Liver (tissue), 9 donors: ENCODE results near the gene NAA10. TPM values are rescaled to one million over a fixed set of nuclear protein-coding genes. Genes with fewer than 3 reads are reported as not detected.

Source experiments
- DNase-seq: peaks from one replicate; pipeline ENCODE4 v3.0.0-alpha.2; 2017; ENCODE audit warnings: low spot score
- H3K27ac ChIP-seq, 2 donors: one replicate each; pipeline ENCODE4 v1.7.0; 2013; ENCODE audit warnings: inconsistent platforms in 2 of 2, low read length in 2 of 2, control low read depth in 1 of 2, low read depth in 1 of 2, mild to moderate bottlenecking in 1 of 2
- H3K27me3 ChIP-seq, 4 donors: one replicate each; pipeline versions ENCODE4 v1.6.1 to v1.7.0; 2013; ENCODE audit warnings: low read length in 3 of 4, inconsistent platforms in 1 of 4, mild to moderate bottlenecking in 1 of 4, moderate library complexity in 1 of 4; ENCODE audit not compliant: control insufficient read depth in 4 of 4, insufficient read depth in 4 of 4
- H3K36me3 ChIP-seq, 4 donors: one replicate each; pipeline versions ENCODE4 v1.6.1 to v1.7.0; 2013; ENCODE audit warnings: low read length in 3 of 4, mild to moderate bottlenecking in 3 of 4, low read depth in 1 of 4, moderate library complexity in 1 of 4; ENCODE audit not compliant: control insufficient read depth in 4 of 4, insufficient read depth in 3 of 4
- H3K4me1 ChIP-seq, 4 donors: one replicate each; pipeline versions ENCODE4 v1.6.1 to v1.7.0; 2013; ENCODE audit warnings: low read length in 3 of 4, mild to moderate bottlenecking in 3 of 4, moderate library complexity in 1 of 4; ENCODE audit not compliant: control insufficient read depth in 4 of 4, insufficient read depth in 4 of 4
- H3K4me3 ChIP-seq, 3 donors: one replicate each; pipeline versions ENCODE4 v1.6.1 to v1.7.0; 2013; ENCODE audit warnings: low read length in 3 of 3, control low read depth in 1 of 3, low read depth in 1 of 3, mild to moderate bottlenecking in 1 of 3
- H3K9ac ChIP-seq, 2 donors: one replicate each; pipeline ENCODE4 v1.7.0; 2013; ENCODE audit warnings: low read length in 2 of 2, mild to moderate bottlenecking in 2 of 2, moderate library complexity in 2 of 2, control low read depth in 1 of 2, low read depth in 1 of 2
- H3K9me3 ChIP-seq, 4 donors: one replicate each; pipeline versions ENCODE4 v1.6.1 to v1.7.0; 2013; ENCODE audit warnings: low read length in 3 of 4; ENCODE audit not compliant: control insufficient read depth in 4 of 4
- EGR1 ChIP-seq, 2 donors: IDR thresholded peaks; 2 replicates each; pipeline ENCODE4 v1.6.1; 2016 to 2018; ENCODE audit warnings: antibody characterized with exemption in 2 of 2, low read depth in 2 of 2
- FOXA1 ChIP-seq: IDR thresholded peaks from 2 replicates; pipeline ENCODE4 v1.6.1; 2016; ENCODE audit warnings: antibody characterized with exemption
- FOXA2 ChIP-seq: IDR thresholded peaks from 2 replicates; pipeline ENCODE4 v1.6.1; 2016; ENCODE audit warnings: antibody characterized with exemption
- GABPA ChIP-seq, 2 donors: IDR thresholded peaks in 1 of 2; conservative IDR thresholded peaks in 1 of 2; 2 replicates each; pipeline ENCODE4 v1.6.1; 2016; ENCODE audit warnings: antibody characterized with exemption in 2 of 2, mild to moderate bottlenecking in 1 of 2, moderate library complexity in 1 of 2
- HNF4A ChIP-seq, 2 donors: conservative IDR thresholded peaks; 2 replicates each; pipeline ENCODE4 v1.6.1; 2016; ENCODE audit warnings: antibody characterized with exemption in 2 of 2, mild to moderate bottlenecking in 2 of 2
- HNF4G ChIP-seq: IDR thresholded peaks from 2 replicates; pipeline ENCODE4 v1.6.1; 2016; ENCODE audit warnings: antibody characterized with exemption
- JUND ChIP-seq, 2 donors: IDR thresholded peaks; 2 replicates each; pipeline ENCODE4 v1.6.1; 2016; ENCODE audit warnings: antibody characterized with exemption in 2 of 2
- MAX ChIP-seq: IDR thresholded peaks from 2 replicates; pipeline ENCODE4 v1.6.1; 2016; ENCODE audit warnings: antibody characterized with exemption
- NR2F2 ChIP-seq: IDR thresholded peaks from 2 replicates; pipeline ENCODE4 v1.6.1; 2016; ENCODE audit warnings: antibody characterized with exemption
- RAD21 ChIP-seq, 2 donors: IDR thresholded peaks; 2 replicates each; pipeline ENCODE4 v1.6.1; 2016; ENCODE audit warnings: antibody characterized with exemption in 2 of 2, mild to moderate bottlenecking in 2 of 2
- RXRA ChIP-seq, 2 donors: IDR thresholded peaks; 2 replicates each; pipeline ENCODE4 v1.6.1; 2017 to 2018; ENCODE audit warnings: antibody characterized with exemption in 2 of 2, mild to moderate bottlenecking in 1 of 2
- SP1 ChIP-seq: IDR thresholded peaks from 2 replicates; pipeline ENCODE4 v1.6.1; 2018; ENCODE audit warnings: antibody characterized with exemption, mild to moderate bottlenecking
- TAF1 ChIP-seq: conservative IDR thresholded peaks from 2 replicates; pipeline ENCODE4 v1.6.1; 2016; ENCODE audit warnings: antibody characterized with exemption, mild to moderate bottlenecking
- YY1 ChIP-seq: IDR thresholded peaks from 2 replicates; pipeline ENCODE4 v1.6.1; 2016; ENCODE audit warnings: antibody characterized with exemption, mild to moderate bottlenecking
- ZBTB33 ChIP-seq: IDR thresholded peaks from 2 replicates; pipeline ENCODE4 v1.6.1; 2016; ENCODE audit warnings: antibody characterized with exemption
- WGBS: extraction: QIAGEN DNeasy Blood & Tissue Kit; methylation state at CpG from one replicate; pipeline ENCODE4 v1.1.7; 2013; 5-methylcytosine and 5-hydroxymethylcytosine counted together
- polyA plus RNA-seq, 2 donors: library from polyadenylated mRNA; stranded (reverse) in 1 of 2; unstranded in 1 of 2; fragments of 200-250 nt in 1 of 2; fragments of >200 nt in 1 of 2; fragmentation: Nextera tagmentation in 1 of 2; extraction: Ambion mirVana in 1 of 2; gene quantifications; one replicate each; pipeline versions ENCODE4 v1.2.1 to v1.2.3, GENCODE V29; 2013 to 2015
- total RNA-seq, 2 donors: library from RNA; depleted of rRNA; stranded (reverse); fragments of >200 nt; gene quantifications; one replicate each; pipeline ENCODE4 v1.2.3, GENCODE V29; 2014
- TF ChIP-seq, protein P1 (sequence below): fragments of 150-350 bp; IDR thresholded peaks from 2 replicates; pipeline ENCODE4 v1.5.1; 2017; ENCODE audit warnings: improper control_type of control experiment, low read depth, low read length; ENCODE audit not compliant: missing input control
- TF ChIP-seq, protein P2 (sequence below): IDR thresholded peaks from 2 replicates; pipeline ENCODE4 v1.6.1; 2016; ENCODE audit warnings: antibody characterized with exemption, mild to moderate bottlenecking
- TF ChIP-seq, protein P3 (sequence below): IDR thresholded peaks from 2 replicates; pipeline ENCODE4 v1.6.1; 2016; ENCODE audit warnings: antibody characterized with exemption
- donor health status: healthy.
- donor health status: healthy.
- donor health status: healthy.
- donor health status: healthy.
- donor health status: healthy.

Gene NAA10
- total RNA-seq: 10 to 100 TPM; 20.5 to 30.6 TPM
- 10 to 100 TPM; 58.2 to 58.8 TPM for polyA plus RNA-seq

DNA sequence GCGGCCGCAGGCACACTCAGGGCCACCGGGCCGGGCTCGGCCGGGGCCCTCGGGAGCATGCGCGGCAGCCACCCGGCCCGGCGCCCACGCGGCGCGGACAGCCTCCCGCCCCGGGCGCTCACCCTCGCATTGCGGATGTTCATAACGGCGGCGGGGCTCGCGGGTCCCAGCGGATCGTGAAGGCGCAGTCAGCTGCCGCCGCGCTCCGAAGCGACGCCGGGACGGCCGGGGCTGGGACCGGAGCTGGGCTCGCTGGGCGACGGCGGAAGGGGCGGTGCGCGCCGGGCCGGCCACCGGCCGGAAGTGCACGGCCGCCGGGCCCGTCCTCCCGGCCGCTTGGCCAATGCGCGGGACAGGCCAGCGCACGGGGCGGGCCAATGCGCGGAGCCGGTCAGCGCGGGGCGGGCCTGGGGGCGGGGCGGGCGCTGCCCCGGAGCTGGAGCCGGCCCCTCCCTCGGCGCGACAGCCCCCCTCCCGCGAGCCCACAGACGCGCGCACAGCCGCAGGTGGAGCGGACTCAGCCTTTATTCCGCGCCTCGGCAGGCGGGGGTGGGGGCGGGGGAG, at the start of gene NAA10:
NAA10 (minus strand) TSS at position 276 of the 564 bp plus-strand sequence; CDS start at position 143, 133 bp downstream.
- Histone ChIP-seq H3K9me3 (no peaks in the 10 kb centered on the region), H3K27me3 (no peaks in the 10 kb centered on the region), H3K9ac (peak within 1 kb of the TSS; percentile 13 to 75), H3K27ac (no peak within 1 kb of the TSS), H3K4me1 (peaks cover 0 to 14% (median 9%) of the 10 kb centered on the region in 4 donors), H3K4me3 (peak within 1 kb of the TSS; percentile 81 to 90 (median 90)), H3K36me3 (peaks cover 0 to 15% (median 1%) of the 10 kb centered on the region in 4 donors)
- TF ChIP-seq ZBTB33 (no peak), JUND (IDR thresholded peaks at IDR 0.05) (no peak), HNF4G (no peak), YY1 (no peak), TAF1 (no peak)
- WGBS: under 1% methylated on average over 78 of the region's 87 CpGs
- peak; percentile 72 for DNase-seq

DNA sequence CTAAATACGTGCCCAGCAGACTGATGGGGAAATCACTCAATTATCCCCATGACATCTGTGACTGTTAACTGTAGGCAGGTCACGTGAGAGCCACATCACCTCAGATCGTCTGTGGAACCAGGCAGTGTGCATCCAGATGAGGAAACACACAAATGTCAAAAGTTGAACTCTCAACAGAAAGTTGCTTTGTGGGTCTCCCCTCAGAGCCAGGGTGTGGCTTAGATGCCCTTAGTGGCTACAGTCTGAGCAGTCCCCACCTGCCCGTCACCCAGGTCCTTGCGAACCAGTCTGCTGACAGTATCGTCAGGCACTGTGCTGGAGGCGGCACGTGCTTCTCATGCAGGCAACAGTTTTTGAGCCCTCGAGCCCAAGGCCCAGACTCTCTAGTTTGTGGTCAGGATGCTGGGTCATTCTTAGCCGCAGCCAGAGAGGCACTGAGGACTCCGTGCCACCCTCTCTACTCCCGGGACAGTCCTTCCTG, 48.5 kb upstream of the NAA10 start:
- peaks cover 8 to 12% (median 11%) of the 10 kb centered on the region in 4 donors for H3K4me1 ChIP-seq

More for the DNA sequence above, 48.5 kb upstream of the NAA10 start:
- Histone ChIP-seq H3K36me3 (no peaks in the 10 kb centered on the region), H3K4me3 (no peak overlapping the region), H3K27ac (peak overlapping the region in 1 of 2 donors; percentile 35), H3K9me3 (no peaks in the 10 kb centered on the region), H3K27me3 (peaks cover 0 to 3% (median 0%) of the 10 kb centered on the region in 4 donors), H3K9ac (no peak overlapping the region)
- WGBS: 89% methylated on average over 12 of the region's 12 CpGs
- DNase-seq: no peak
- TF ChIP-seq TAF1: no peak
- no peak for TF ChIP-seq MAX
- TF ChIP-seq HNF4A (conservative IDR thresholded peaks at IDR 0.05): no peak
- TF ChIP-seq HNF4G: no peak
- TF ChIP-seq NR2F2: no peak
- no peak for TF ChIP-seq RAD21 (IDR thresholded peaks at IDR 0.05)
- no peak for TF ChIP-seq YY1
- TF ChIP-seq RXRA (IDR thresholded peaks at IDR 0.05): no peak
- no peak for TF ChIP-seq SP1
- TF ChIP-seq FOXA2: no peak
- TF ChIP-seq, protein P1, sequence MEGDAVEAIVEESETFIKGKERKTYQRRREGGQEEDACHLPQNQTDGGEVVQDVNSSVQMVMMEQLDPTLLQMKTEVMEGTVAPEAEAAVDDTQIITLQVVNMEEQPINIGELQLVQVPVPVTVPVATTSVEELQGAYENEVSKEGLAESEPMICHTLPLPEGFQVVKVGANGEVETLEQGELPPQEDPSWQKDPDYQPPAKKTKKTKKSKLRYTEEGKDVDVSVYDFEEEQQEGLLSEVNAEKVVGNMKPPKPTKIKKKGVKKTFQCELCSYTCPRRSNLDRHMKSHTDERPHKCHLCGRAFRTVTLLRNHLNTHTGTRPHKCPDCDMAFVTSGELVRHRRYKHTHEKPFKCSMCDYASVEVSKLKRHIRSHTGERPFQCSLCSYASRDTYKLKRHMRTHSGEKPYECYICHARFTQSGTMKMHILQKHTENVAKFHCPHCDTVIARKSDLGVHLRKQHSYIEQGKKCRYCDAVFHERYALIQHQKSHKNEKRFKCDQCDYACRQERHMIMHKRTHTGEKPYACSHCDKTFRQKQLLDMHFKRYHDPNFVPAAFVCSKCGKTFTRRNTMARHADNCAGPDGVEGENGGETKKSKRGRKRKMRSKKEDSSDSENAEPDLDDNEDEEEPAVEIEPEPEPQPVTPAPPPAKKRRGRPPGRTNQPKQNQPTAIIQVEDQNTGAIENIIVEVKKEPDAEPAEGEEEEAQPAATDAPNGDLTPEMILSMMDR: no peak
- no peak for TF ChIP-seq JUND (IDR thresholded peaks at IDR 0.05)
- no peak for TF ChIP-seq GABPA (IDR thresholded peaks at IDR 0.05 in 1 of 2, conservative IDR thresholded peaks at IDR 0.05 in 1 of 2)
- TF ChIP-seq, protein P2, sequence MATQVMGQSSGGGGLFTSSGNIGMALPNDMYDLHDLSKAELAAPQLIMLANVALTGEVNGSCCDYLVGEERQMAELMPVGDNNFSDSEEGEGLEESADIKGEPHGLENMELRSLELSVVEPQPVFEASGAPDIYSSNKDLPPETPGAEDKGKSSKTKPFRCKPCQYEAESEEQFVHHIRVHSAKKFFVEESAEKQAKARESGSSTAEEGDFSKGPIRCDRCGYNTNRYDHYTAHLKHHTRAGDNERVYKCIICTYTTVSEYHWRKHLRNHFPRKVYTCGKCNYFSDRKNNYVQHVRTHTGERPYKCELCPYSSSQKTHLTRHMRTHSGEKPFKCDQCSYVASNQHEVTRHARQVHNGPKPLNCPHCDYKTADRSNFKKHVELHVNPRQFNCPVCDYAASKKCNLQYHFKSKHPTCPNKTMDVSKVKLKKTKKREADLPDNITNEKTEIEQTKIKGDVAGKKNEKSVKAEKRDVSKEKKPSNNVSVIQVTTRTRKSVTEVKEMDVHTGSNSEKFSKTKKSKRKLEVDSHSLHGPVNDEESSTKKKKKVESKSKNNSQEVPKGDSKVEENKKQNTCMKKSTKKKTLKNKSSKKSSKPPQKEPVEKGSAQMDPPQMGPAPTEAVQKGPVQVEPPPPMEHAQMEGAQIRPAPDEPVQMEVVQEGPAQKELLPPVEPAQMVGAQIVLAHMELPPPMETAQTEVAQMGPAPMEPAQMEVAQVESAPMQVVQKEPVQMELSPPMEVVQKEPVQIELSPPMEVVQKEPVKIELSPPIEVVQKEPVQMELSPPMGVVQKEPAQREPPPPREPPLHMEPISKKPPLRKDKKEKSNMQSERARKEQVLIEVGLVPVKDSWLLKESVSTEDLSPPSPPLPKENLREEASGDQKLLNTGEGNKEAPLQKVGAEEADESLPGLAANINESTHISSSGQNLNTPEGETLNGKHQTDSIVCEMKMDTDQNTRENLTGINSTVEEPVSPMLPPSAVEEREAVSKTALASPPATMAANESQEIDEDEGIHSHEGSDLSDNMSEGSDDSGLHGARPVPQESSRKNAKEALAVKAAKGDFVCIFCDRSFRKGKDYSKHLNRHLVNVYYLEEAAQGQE: no peak
- no peak for TF ChIP-seq FOXA1
- TF ChIP-seq EGR1 (IDR thresholded peaks at IDR 0.05; ENCODE audit: low read depth in 2 of 2): no peak
- TF ChIP-seq, protein P3, sequence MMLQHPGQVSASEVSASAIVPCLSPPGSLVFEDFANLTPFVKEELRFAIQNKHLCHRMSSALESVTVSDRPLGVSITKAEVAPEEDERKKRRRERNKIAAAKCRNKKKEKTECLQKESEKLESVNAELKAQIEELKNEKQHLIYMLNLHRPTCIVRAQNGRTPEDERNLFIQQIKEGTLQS: no peak
- no peak for TF ChIP-seq ZBTB33
